Mucosa of stomach (tissue), 1 donor: ENCODE data around the gene NAGA.
"Not testable (repeated sequence)": the region's sequence is repeated elsewhere in the genome, so short reads cannot be mapped to it uniquely, and the experiment has no call there.

Experiments
- H3K27me3 ChIP-seq: one replicate; pipeline ENCODE4 v1.7.0; 2013; ENCODE audit warnings: mild to moderate bottlenecking, low read length; ENCODE audit not compliant: control insufficient read depth, insufficient read depth
- H3K36me3 ChIP-seq: one replicate; pipeline ENCODE4 v1.7.0; 2013; ENCODE audit warnings: low read length; ENCODE audit not compliant: control insufficient read depth, insufficient read depth
- H3K4me1 ChIP-seq: one replicate; pipeline ENCODE4 v1.7.0; 2013; ENCODE audit warnings: mild to moderate bottlenecking, low read length; ENCODE audit not compliant: control insufficient read depth, insufficient read depth
- H3K4me3 ChIP-seq: one replicate; pipeline ENCODE4 v1.7.0; 2013; ENCODE audit warnings: low read length
- H3K9ac ChIP-seq: one replicate; pipeline ENCODE4 v1.7.0; 2013; ENCODE audit warnings: mild to moderate bottlenecking, low read length, moderate library complexity
- H3K9me3 ChIP-seq: one replicate; pipeline ENCODE4 v1.7.0; 2013; ENCODE audit warnings: mild to moderate bottlenecking, low read length, moderate library complexity; ENCODE audit not compliant: control insufficient read depth
- donor health status: Pancreatic carcinoma.

The NAGA gene

DNA sequence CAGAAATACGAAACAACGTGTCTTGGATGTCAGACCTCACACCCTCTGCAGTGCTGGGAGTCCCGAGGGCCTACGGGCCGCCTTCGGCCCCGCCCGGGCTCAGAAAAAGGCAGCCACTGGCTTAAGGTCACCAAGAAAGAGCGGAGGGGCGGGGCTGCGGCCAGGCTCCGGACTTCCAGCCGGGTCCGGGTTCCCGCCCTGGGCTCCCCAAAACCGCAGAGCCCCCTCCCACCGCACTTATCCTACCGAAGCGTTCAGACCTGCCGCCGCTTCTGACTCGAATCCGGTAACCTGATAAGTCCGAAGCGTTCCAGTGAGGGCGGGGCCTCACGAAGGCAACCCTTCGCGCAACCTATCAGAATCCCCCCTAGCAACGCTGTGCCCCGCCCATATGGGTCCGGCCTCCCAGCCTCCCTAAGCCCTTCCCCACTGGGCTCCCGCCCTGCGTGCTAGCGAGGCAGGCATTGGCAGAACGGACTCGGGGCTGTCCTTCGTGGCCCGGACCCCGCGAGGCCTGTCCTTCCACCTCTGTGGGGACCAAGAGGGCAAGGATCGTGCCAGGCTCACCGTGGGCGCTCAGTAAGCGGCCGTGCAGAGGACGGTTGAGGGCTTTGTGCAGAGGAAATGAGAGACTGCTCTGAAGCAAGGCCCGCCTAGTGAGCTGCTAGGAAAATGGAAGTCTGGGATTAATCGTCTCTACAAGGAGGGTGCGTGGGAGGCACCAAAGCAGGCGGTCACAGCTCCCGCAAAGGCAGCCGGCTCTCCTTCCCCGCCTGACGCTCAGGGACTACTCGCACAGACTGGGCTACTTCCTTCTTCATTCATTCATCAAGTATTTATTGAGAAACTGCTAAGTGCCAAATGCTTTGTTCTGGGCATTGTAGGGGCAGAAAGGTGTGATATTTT is at the start of gene NAGA:
Gene NAGA, minus strand, starts transcription at position 296 of the 906 bp plus-strand sequence. CDS start 515 bp downstream, outside the sequence.
- Histone ChIP-seq H3K4me3 (peak within 1 kb of the TSS; percentile 48), H3K9me3 (no peaks in the 10 kb centered on the region), H3K9ac (peak within 1 kb of the TSS; percentile 72), H3K4me1 (peaks cover 32% of the 10 kb centered on the region), H3K36me3 (no peaks in the 10 kb centered on the region), H3K27me3 (no peaks in the 10 kb centered on the region)

DNA sequence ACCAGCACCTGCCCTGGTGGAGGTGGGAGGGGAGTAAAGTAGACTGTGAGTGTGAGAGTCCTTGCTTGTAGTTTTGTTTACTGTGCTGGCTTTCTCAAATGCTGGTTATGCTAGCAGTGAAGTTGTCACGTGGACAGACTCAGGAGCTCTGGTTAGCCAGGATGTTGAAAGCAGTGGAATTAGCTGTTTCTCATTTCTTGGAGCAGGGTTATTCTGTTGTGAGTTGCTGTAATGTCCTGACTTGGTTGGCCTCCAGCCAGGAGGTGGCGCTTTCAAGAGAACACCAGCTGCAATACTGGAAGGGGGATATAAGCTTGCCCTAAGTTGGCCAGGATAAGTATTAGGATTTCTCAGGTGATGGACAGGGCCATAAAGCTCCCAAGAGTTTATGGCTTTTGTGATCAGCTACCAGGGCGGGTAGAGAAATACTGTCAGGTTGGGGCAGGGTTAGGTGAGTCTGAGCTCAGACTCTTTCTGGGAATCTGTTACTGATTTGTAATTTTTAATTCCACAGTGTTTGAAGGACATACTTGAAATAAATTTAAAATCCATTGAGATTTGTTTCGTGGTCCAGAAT is 46.3 kb upstream of the NAGA start:
- Histone ChIP-seq H3K4me1 (peaks cover 14% of the 10 kb centered on the region), H3K9ac (no peak overlapping the region), H3K27me3 (no peaks in the 10 kb centered on the region), H3K4me3 (no peak overlapping the region), H3K9me3 (no peaks in the 10 kb centered on the region), H3K36me3 (no peaks in the 10 kb centered on the region)

DNA sequence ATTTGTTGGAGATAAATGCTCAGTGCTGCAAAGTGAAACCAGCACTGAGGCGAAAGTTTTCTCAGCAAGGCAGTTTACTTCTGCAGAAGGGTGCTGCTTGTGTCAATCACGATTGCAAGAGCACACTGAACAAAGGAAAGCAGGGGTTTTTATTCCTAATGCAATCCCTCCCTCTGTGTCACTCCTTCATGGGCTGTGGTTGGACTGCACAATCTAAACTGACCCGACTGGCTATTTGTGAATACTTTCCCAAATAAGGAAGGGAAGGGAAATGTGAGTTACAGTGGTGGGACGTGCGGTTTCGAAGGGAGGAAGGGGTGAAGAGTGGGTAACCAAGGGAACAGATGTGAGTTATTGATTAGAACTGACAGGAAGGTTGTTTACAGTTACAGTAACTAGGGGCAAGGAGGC is 44.8 kb upstream of the NAGA start:
- not testable (repeated sequence) for H3K4me3 ChIP-seq, H3K4me1 ChIP-seq, H3K9me3 ChIP-seq, H3K36me3 ChIP-seq, H3K9ac ChIP-seq, H3K27me3 ChIP-seq

DNA sequence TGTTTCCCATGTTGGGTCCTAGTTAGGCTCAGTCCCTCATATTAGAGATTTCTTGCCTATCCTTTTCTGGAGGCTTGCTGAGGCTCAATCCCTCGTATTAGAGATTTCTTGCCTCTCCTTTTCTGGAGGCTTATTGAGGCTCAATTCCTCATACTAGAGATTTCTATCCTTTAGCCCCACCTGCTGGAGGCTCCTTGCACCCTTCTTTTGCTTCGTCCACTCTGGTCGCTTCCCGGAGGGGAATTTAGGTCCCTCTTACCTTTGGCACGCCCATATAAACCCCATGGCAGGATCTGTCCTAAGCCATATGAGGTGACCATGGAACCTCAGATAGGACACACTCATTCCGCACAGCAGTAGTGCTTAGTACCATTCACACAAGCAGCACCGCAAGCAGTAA is 44.1 kb upstream of the NAGA start:
- H3K4me1 ChIP-seq, result no peaks in the 10 kb centered on the region
- no peak overlapping the region for H3K4me3 ChIP-seq
- no peak overlapping the region for H3K9ac ChIP-seq
- no peaks in the 10 kb centered on the region for H3K36me3 ChIP-seq
- no peaks in the 10 kb centered on the region for H3K27me3 ChIP-seq
- no peaks in the 10 kb centered on the region for H3K9me3 ChIP-seq

DNA sequence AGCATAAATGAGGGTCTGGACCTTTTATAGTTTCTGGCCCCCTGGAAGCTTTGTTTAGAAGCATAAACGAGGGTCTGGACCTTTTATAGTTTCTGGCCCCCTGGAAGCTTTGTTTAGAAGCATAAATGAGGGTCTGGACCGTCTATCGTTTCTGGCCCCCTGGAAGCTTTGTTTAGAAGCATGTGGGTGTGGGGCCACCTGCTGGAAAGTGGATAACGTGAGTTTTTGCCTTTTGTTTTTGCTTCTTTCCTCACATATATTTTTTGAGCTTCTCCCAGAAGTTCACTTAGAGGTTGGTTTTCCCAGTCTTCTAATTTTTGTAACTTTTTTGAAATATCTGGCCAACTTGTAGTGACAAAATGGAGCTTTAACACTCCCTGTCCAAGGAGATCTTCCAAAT is 42.2 kb upstream of the NAGA start:
- not testable (repeated sequence) for H3K36me3 ChIP-seq, H3K27me3 ChIP-seq, H3K4me3 ChIP-seq, H3K9ac ChIP-seq, H3K4me1 ChIP-seq, H3K9me3 ChIP-seq

DNA sequence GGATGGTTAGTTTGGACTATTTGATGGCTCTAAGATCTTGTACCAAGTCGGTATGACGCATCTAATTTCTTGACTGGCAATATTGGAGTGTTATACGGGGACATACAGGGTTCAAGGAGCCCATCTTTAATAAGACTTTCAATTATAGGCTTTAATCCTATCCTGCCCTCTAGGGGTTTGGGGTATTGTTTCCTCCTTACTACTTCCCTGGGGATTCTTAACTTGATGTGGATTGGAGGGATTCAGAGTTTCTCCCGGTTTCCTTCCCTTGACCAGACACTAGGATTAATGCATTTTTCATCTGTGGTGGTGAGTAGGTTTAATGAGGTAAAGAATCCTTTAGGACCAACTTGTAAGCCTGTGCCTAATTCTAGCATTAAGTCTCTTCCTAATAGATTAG is 41.2 kb upstream of the NAGA start:
- Histone ChIP-seq H3K36me3 (no peaks in the 10 kb centered on the region), H3K4me1 (no peaks in the 10 kb centered on the region), H3K9me3 (no peaks in the 10 kb centered on the region), H3K27me3 (no peaks in the 10 kb centered on the region), H3K4me3 (no peak overlapping the region), H3K9ac (no peak overlapping the region)

DNA sequence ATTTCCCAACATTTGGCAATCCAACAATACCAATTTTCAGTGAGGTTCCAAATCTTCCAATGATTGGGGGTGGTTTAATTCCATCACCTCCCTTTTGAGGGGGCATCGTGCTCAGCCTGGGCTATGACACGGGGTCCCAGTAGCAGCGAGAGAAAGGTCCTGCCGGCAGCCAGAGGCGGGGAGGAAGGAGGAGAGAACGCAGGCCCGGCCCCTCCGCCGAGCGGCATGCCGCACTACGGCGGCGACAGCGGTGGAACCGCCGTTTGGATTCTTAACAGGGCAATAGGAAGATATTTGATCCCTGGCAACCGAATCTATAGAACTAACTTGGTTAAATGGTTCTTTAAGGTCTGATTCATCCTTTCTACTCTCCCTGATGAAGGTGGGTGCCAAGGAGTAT is 38.2 kb upstream of the NAGA start:
- no peaks in the 10 kb centered on the region for H3K36me3 ChIP-seq
- no peaks in the 10 kb centered on the region for H3K4me1 ChIP-seq
- H3K4me3 ChIP-seq, result no peak overlapping the region
- H3K9ac ChIP-seq, result no peak overlapping the region
- peaks cover under 1% of the 10 kb centered on the region for H3K9me3 ChIP-seq
- H3K27me3 ChIP-seq, result no peaks in the 10 kb centered on the region

DNA sequence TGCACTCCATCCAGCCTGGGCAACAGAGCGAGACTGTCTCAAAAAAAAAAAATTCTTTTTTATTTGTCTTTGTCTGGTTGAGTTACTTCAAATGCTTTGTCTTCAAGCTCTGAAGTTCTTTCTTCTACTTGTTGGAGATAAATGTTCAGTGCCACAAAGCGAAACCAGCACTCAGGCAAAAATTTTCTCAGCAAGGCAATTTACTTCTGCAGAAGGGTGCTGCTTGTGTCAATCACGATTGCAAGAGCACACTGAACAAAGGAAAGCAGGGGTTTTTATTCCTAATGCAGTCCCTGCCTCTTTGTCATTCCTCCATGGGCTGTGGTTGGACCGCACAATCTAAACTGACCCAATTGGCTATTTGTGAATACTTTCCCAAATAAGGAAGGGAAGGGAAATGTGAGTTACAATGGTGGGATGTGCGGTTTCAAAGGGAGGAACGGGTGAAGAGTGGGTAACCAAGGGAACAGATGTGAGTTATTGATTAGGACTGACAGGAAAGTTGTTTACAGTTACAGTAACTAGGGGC is 33.8 kb upstream of the NAGA start:
- H3K4me1 ChIP-seq, H3K4me3 ChIP-seq, H3K9ac ChIP-seq, H3K9me3 ChIP-seq, H3K27me3 ChIP-seq, H3K36me3 ChIP-seq: not testable (repeated sequence)

DNA sequence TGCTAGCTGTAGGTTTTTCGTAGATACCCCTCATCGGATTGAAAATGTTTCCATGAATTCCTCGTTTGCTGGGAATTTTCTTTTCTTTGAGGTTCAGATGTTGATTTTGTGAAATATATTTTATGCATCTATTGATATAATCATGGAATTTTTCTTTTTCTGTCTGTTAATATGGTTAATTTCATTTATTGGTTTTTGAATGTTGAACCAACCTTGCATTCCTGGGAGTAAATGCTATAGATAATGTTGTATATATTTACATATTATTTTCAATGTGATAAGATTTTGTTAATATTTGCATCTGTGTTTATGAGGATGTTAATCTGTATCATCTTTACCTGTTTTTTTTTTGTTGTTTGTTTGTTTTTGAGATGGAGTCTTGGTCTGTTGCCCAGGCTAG is 30.6 kb upstream of the NAGA start:
- H3K9me3 ChIP-seq, result peaks cover 4% of the 10 kb centered on the region

DNA sequence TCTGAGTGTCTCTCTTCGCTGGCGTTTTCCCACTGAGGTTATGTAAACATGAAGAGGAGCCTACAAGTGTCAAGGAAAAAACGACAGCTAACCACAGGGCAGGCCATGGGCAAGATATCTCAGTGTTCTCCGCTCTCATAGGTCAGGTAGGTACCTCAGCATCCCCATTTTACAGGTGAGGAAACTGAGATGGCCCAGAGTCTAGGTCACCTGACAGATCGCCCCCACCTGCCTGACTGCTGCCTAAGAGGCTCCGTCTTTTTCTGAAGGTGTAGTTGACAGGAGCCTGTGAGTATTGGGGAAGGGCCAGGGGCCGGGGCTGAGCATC is 20.8 kb upstream of the NAGA start:
- Histone ChIP-seq H3K9ac (peak overlapping the region; percentile 83), H3K4me3 (peak overlapping the region; percentile 34), H3K4me1 (peaks cover 10% of the 10 kb centered on the region), H3K27me3 (no peaks in the 10 kb centered on the region), H3K36me3 (no peaks in the 10 kb centered on the region), H3K9me3 (no peaks in the 10 kb centered on the region)

More for the DNA sequence above, 30.6 kb upstream of the NAGA start:
- Histone ChIP-seq H3K36me3 (no peaks in the 10 kb centered on the region), H3K9ac (no peak overlapping the region), H3K4me1 (no peaks in the 10 kb centered on the region), H3K27me3 (no peaks in the 10 kb centered on the region), H3K4me3 (no peak overlapping the region)

DNA sequence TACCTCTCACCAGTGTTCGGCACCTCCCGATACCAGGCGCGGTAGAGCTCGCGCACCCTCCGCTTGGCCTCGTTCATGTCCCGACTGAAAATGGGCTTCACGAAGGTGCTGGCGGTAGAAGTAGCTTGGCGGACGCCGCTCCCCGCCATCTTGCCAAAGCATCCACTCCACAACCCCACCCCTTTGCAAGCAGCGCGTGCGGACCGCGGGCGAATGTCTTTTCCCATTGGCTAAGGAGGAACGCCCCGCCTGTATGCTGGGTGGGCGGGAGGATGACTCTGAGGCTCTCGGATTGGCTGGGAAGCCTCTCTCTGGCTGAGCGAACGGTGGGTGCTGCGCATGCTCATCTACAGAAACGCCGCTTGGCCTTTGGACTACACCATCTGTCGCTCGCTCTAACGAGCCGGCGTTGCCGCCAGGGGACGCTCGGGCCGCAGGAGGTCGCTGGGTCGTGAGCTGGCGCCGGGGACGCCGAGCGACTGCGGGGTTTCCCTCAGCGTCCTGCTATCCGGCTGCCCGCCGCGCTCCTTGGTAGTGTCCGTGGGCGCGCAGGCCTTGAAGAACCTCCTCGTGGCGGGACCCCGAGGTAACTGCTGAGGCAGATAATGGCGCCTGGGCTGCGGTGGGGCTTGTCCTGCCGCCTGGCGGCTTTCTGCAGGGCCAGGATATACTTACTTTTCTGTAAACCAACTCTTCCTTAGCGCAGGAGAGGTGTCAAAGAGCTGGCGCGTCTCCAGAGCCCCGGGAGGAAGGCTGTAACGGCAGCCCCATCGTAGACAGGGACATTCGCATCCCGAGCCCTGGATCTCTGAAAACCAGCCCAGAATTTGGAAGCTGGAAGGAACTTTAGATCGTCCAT is 20.2 kb upstream of the NAGA start, which contains the start of gene NDUFA6:
Gene NDUFA6, minus strand, starts transcription at position 177 of the 859 bp plus-strand sequence. Its CDS starts 28 bp downstream, at position 149.
- H3K4me1 ChIP-seq, result peaks cover 10% of the 10 kb centered on the region
- no peaks in the 10 kb centered on the region for H3K9me3 ChIP-seq
- peak within 1 kb of the TSS; percentile 57 for H3K4me3 ChIP-seq
- peak within 1 kb of the TSS; percentile 91 for H3K9ac ChIP-seq
- no peaks in the 10 kb centered on the region for H3K27me3 ChIP-seq
- no peaks in the 10 kb centered on the region for H3K36me3 ChIP-seq

DNA sequence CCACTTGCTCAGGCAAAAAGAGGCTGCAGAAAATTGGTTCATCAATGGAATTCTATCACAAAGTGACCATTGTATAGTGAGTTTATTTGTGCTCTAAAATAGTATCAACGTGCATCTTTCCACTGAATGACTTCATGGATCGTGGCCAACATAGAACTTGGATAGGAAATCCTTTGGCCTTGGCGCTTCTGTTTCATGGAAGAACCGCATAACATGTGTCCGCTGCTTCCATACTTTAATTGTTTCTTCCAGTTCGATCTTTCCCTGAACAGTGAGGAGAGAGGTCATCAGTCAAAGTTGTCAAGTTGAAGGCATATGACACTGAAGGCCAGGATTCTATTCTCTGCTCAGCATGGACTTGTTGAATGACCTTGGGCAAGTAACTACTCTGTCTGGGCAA is 15.4 kb upstream of the NAGA start:
- Histone ChIP-seq H3K4me3 (no peak overlapping the region), H3K9me3 (no peaks in the 10 kb centered on the region), H3K4me1 (peaks cover 10% of the 10 kb centered on the region), H3K36me3 (peaks cover 8% of the 10 kb centered on the region), H3K27me3 (no peaks in the 10 kb centered on the region), H3K9ac (no peak overlapping the region)
